Endodermal cell (in vitro differentiated cells): ENCODE data around the gene MRTFA. TPM values are rescaled to one million over a fixed set of nuclear protein-coding genes. Genes with fewer than 3 reads are reported as not detected.

ENCODE experiments used
- DNase-seq: peaks from one replicate; pipeline ENCODE4 v3.0.0-alpha.2; 2017
- H3K27ac ChIP-seq: 2 replicates; pipeline ENCODE4 v1.5.1; 2013; ENCODE audit warnings: mild to moderate bottlenecking, low read depth, low read length, moderate library complexity
- H3K27me3 ChIP-seq: 2 replicates; pipeline ENCODE4 v1.6.1; 2013; ENCODE audit warnings: mild to moderate bottlenecking, low read length, moderate library complexity; ENCODE audit not compliant: insufficient read depth, control insufficient read depth, poor library complexity, severe bottlenecking
- H3K36me3 ChIP-seq: 2 replicates; pipeline ENCODE4 v1.7.0; 2013; ENCODE audit warnings: mild to moderate bottlenecking, low read length, moderate library complexity; ENCODE audit not compliant: control insufficient read depth, insufficient read depth
- H3K4me1 ChIP-seq: one replicate; pipeline ENCODE4 v1.7.0; 2013; ENCODE audit warnings: low read length; ENCODE audit not compliant: control insufficient read depth, insufficient read depth
- H3K4me3 ChIP-seq: 2 replicates; pipeline ENCODE4 v1.5.1; 2013; ENCODE audit warnings: mild to moderate bottlenecking, low read length, moderate library complexity
- H3K9ac ChIP-seq: 2 replicates; pipeline ENCODE4 v1.6.1; 2013; ENCODE audit warnings: mild to moderate bottlenecking, low read length, moderate library complexity; ENCODE audit not compliant: poor library complexity, severe bottlenecking; ENCODE audit errors: extremely low read depth
- H3K9me3 ChIP-seq: 2 replicates; pipeline ENCODE4 v1.6.1; 2013; ENCODE audit warnings: mild to moderate bottlenecking, low read length, moderate library complexity; ENCODE audit not compliant: control insufficient read depth
- H3K27ac Mint-ChIP-seq: 2 replicates; pipeline ENCODE4 v1.8.0; 2020; ENCODE audit warnings: mixed read lengths
- H3K27me3 Mint-ChIP-seq: 2 replicates; pipeline ENCODE4 v1.8.0; 2021; ENCODE audit warnings: mild to moderate bottlenecking, mixed read lengths; ENCODE audit not compliant: insufficient read depth
- H3K36me3 Mint-ChIP-seq: 2 replicates; pipeline ENCODE4 v1.8.0; 2020; ENCODE audit warnings: low read depth, mixed read lengths
- H3K4me1 Mint-ChIP-seq: 2 replicates; pipeline ENCODE4 v1.8.0; 2020; ENCODE audit warnings: mixed read lengths
- H3K4me3 Mint-ChIP-seq: 2 replicates; pipeline ENCODE4 v1.8.0; 2020; ENCODE audit warnings: mild to moderate bottlenecking, moderate library complexity, mixed read lengths
- H3K9me3 Mint-ChIP-seq: 2 replicates; pipeline ENCODE4 v1.8.0; 2020; ENCODE audit warnings: mild to moderate bottlenecking, mixed read lengths
- CTCF ChIP-seq: fragments of 200-600 bp; sonication (generic); conservative IDR thresholded peaks from 2 replicates; pipeline ENCODE4 v1.5.0; 2021; ENCODE audit warnings: antibody characterized with exemption, mild to moderate bottlenecking
- WGBS, 2 experiments: methylation state at CpG; one replicate each; pipeline versions ENCODE4 v1.1.5 to v1.1.7; 2013; ENCODE audit warnings: missing lambda C conversion rate in 2 of 2, mixed read lengths in 1 of 2; ENCODE audit not compliant: insufficient coverage in 1 of 2, insufficient read length in 1 of 2; 5-methylcytosine and 5-hydroxymethylcytosine counted together
- total RNA-seq, 2 donors: library from RNA; stranded (reverse); fragmentation: NEBNext Ultra II Directional in 1 of 2; extraction: Animal tissue kit (Norgen Biotek cat#: 25700) in 1 of 2; gene quantifications; 2 replicates in 1 of 2; 3 replicates in 1 of 2; pipeline ENCODE4 v1.2.1, GENCODE V29; 2021

The MRTFA gene
- total RNA-seq, 2 donors from 2014 or later = 43.3 to 44.7 TPM

DNA sequence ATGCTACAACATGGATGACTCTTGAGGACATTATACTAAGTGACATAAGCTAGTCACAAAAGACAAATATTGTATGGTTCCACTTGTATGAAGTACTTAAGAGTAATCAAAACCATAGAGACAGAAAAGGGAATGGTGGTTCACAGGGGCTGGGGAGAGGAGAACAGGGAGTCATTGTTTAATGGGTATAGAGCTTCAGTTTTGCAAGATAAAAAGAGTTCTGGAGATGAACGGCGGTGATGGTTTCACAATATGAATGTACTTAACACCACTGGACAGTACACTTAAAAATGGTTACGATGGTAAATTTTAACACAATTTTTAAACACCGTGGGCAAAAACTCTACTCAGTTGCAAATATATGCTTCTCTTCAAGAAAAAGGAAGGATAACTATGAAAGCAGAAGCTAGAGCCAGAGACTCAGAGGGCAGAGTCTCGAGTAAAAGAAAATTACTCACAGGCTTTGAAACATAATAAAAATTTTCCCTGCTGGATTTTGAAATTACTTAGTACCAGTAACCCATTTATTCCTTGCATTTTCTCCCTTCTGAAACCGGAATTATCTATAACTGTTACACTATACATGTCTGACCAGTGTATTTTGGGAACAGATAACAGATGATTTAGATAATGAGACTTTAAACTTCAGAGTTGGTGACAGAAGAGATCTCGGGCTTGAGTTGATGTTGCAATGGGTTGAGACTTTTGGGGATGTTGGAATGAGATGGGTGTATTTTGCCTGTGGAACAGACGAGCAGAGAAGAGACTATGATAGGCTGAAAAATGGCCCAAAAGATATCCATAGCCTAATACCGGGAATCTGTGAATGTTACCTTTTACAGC is 15.0 kb downstream of the MRTFA start:
- H3K4me3 Mint-ChIP-seq = no peak overlapping the region
- Histone ChIP-seq H3K4me3 (no peak overlapping the region), H3K9me3 (peaks cover 26% of the 10 kb centered on the region), H3K27ac (no peak overlapping the region), H3K9ac (no peak overlapping the region), H3K36me3 (peaks cover 6% of the 10 kb centered on the region), H3K4me1 (no peaks in the 10 kb centered on the region), H3K27me3 (no peaks in the 10 kb centered on the region)
- peaks cover 35% of the 10 kb centered on the region for H3K36me3 Mint-ChIP-seq
- peaks cover 1% of the 10 kb centered on the region for H3K4me1 Mint-ChIP-seq
- WGBS, 2 experiments = 95 to 96% methylated on average over 7 to 9 of the region's 9 CpGs
- DNase-seq = no peak
- no peak for TF ChIP-seq CTCF
- H3K27ac Mint-ChIP-seq = no peak overlapping the region
- H3K27me3 Mint-ChIP-seq = no peaks in the 10 kb centered on the region
- H3K9me3 Mint-ChIP-seq = peaks cover 29% of the 10 kb centered on the region

DNA sequence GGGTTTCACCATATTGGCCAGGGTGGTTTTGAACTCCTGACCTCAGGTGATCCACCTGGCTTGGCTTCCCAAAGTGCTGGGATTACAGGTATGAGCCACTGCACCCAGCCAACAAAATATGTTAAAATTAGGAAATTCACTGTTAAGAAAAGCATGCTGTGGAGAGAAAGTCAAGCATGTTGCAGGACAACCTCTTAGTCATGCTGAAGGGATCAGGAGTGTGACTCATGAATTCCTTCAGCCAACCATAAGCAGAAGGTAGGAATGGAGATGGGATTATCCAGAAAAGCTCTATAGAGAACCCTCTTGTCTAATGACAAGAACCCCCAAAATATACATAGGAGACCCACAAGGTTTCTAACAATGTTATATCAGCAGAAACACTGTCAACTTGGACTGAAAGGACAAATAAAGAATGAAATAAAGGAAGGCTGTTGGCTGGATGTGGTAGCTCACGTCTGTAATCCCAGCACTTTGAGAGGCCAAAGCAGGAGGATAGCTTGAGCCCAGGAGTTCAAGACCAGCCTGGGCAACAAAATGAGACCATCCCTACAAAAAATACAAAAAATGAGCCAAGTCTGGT is 16.0 kb downstream of the MRTFA start:
- TF ChIP-seq CTCF = no peak
- H3K27ac ChIP-seq = no peak overlapping the region
- H3K4me1 ChIP-seq = no peaks in the 10 kb centered on the region
- 78 to 83% methylated on average over 1 of the region's 1 CpG for WGBS, 2 experiments
- H3K4me3 Mint-ChIP-seq = no peak overlapping the region
- H3K36me3 ChIP-seq = peaks cover 6% of the 10 kb centered on the region
- no peak overlapping the region for H3K4me3 ChIP-seq
- no peak overlapping the region for H3K9ac ChIP-seq
- H3K9me3 ChIP-seq = peaks cover 26% of the 10 kb centered on the region
- H3K4me1 Mint-ChIP-seq = peaks cover 6% of the 10 kb centered on the region
- peaks cover 29% of the 10 kb centered on the region for H3K9me3 Mint-ChIP-seq
- H3K27me3 Mint-ChIP-seq = no peaks in the 10 kb centered on the region
- no peak overlapping the region for H3K27ac Mint-ChIP-seq
- no peaks in the 10 kb centered on the region for H3K27me3 ChIP-seq
- DNase-seq = peak; percentile 6
- H3K36me3 Mint-ChIP-seq = peaks cover 36% of the 10 kb centered on the region

- H3K4me1 Mint-ChIP-seq = peaks cover 6% of the 10 kb centered on the region
- no peak overlapping the region for H3K4me3 Mint-ChIP-seq
- no peak overlapping the region for H3K9ac ChIP-seq
- no peak overlapping the region for H3K27ac Mint-ChIP-seq
- H3K4me1 ChIP-seq = no peaks in the 10 kb centered on the region
- H3K9me3 Mint-ChIP-seq = peaks cover 29% of the 10 kb centered on the region
- no peak overlapping the region for H3K4me3 ChIP-seq
- H3K9me3 ChIP-seq = peaks cover 26% of the 10 kb centered on the region
- H3K36me3 Mint-ChIP-seq = peaks cover 36% of the 10 kb centered on the region
- DNase-seq = no peak
- H3K27me3 Mint-ChIP-seq = no peaks in the 10 kb centered on the region
- H3K27me3 ChIP-seq = no peaks in the 10 kb centered on the region
- 96% methylated on average over 5 of the region's 5 CpGs for WGBS, 2 experiments
- no peak for TF ChIP-seq CTCF
- peaks cover 6% of the 10 kb centered on the region for H3K36me3 ChIP-seq
- no peak overlapping the region for H3K27ac ChIP-seq
Observed at GRCh38 chr22:40618400-40618799, 18.1 kb downstream of the MRTFA start.
